HepG2 (cell line): ENCODE measurements around the gene SIGLEC10. TPM values are rescaled to one million over a fixed set of nuclear protein-coding genes. Genes with fewer than 3 reads are reported as not detected.
A peak's percentile ranks its signal among the peaks of the same experiment; 100 is the strongest.

Source experiments
- ELF4 ChIP-seq: sonication (generic); formaldehyde crosslinking; IDR thresholded peaks from 2 replicates; pipeline ENCODE4 v1.5.0; 2020; ENCODE audit warnings: missing genetic modification reagents, mild to moderate bottlenecking, moderate library complexity, borderline replicate concordance
- ESRRA ChIP-seq: sonication (generic); formaldehyde crosslinking; IDR thresholded peaks from 2 replicates; pipeline ENCODE4 v1.5.1; 2020; ENCODE audit warnings: mild to moderate bottlenecking, low read depth, missing genetic modification reagents
- FOSL1 ChIP-seq: sonication (generic); formaldehyde crosslinking; IDR thresholded peaks from 2 replicates; pipeline ENCODE4 v1.9.0; 2021; ENCODE audit warnings: missing genetic modification reagents, borderline replicate concordance
- LCORL ChIP-seq, 2 experiments: fragments of 450-650 bp in 1 of 2; sonication (generic) in 1 of 2; formaldehyde crosslinking in 1 of 2; IDR thresholded peaks; 2 replicates each; pipeline versions ENCODE4 v1.5.0 to v1.6.1; 2017 to 2020; ENCODE audit warnings: antibody characterized with exemption in 1 of 2, missing genetic modification reagents in 1 of 2
- MBD4 ChIP-seq: IDR thresholded peaks from 2 replicates; pipeline ENCODE4 v1.6.1; 2012; ENCODE audit warnings: low read length, inconsistent platforms, borderline replicate concordance
- NFIB ChIP-seq: sonication (generic); formaldehyde crosslinking; IDR thresholded peaks from 2 replicates; pipeline ENCODE4 v1.9.0; 2021; ENCODE audit warnings: missing genetic modification reagents, mild to moderate bottlenecking, borderline replicate concordance
- NFYC ChIP-seq: IDR thresholded peaks from 2 replicates; pipeline ENCODE4 v1.6.1; 2016; ENCODE audit warnings: missing genetic modification reagents, missing compliant biosample characterization
- NKX3-1 ChIP-seq: sonication (generic); formaldehyde crosslinking; IDR thresholded peaks from 2 replicates; pipeline ENCODE4 v1.5.0; 2020; ENCODE audit warnings: missing genetic modification reagents
- PHB2 ChIP-seq: fragments of 450-650 bp; IDR thresholded peaks from 2 replicates; pipeline ENCODE4 v1.6.1; 2018; ENCODE audit not compliant: partially characterized antibody
- PHF21A ChIP-seq: sonication (generic); formaldehyde crosslinking; IDR thresholded peaks from 2 replicates; pipeline ENCODE4 v1.5.0; 2020; ENCODE audit warnings: mild to moderate bottlenecking, missing genetic modification reagents
- SPEN ChIP-seq: sonication (generic); formaldehyde crosslinking; IDR thresholded peaks from 2 replicates; pipeline ENCODE4 v1.5.1; 2020; ENCODE audit warnings: low read depth, mild to moderate bottlenecking, missing genetic modification reagents
- STAT6 ChIP-seq: sonication (generic); formaldehyde crosslinking; IDR thresholded peaks from 2 replicates; pipeline ENCODE4 v1.4.0; 2020; ENCODE audit warnings: missing genetic modification reagents, mild to moderate bottlenecking, borderline replicate concordance
- TIGD3 ChIP-seq: sonication (generic); formaldehyde crosslinking; IDR thresholded peaks from 2 replicates; pipeline ENCODE4 v1.5.1; 2020; ENCODE audit warnings: mild to moderate bottlenecking, missing genetic modification reagents, borderline replicate concordance
- ZEB1 ChIP-seq: IDR thresholded peaks from 2 replicates; pipeline ENCODE4 v1.6.1; 2012; ENCODE audit warnings: mild to moderate bottlenecking, low read depth, inconsistent platforms; ENCODE audit not compliant: insufficient replicate concordance
- ZNF180 ChIP-seq: sonication (generic); formaldehyde crosslinking; IDR thresholded peaks from 2 replicates; pipeline ENCODE4 v1.4.0; 2020; ENCODE audit warnings: low read depth, missing genetic modification reagents, borderline replicate concordance
- ZNF251 ChIP-seq: sonication (generic); formaldehyde crosslinking; IDR thresholded peaks from 2 replicates; pipeline ENCODE4 v1.9.0; 2021; ENCODE audit warnings: mild to moderate bottlenecking, missing genetic modification reagents
- ZNF326 ChIP-seq: sonication (generic); formaldehyde crosslinking; IDR thresholded peaks from 2 replicates; pipeline ENCODE4 v1.4.0; 2020; ENCODE audit warnings: missing genetic modification reagents, borderline replicate concordance
- ZNF570 ChIP-seq: sonication (generic); formaldehyde crosslinking; IDR thresholded peaks from 2 replicates; pipeline ENCODE4 v1.4.0; 2020; ENCODE audit warnings: mild to moderate bottlenecking, missing genetic modification reagents, borderline replicate concordance
- ZNF766 ChIP-seq: sonication (generic); formaldehyde crosslinking; IDR thresholded peaks from 2 replicates; pipeline ENCODE4 v1.5.0; 2020; ENCODE audit warnings: missing genetic modification reagents, borderline replicate concordance
- ZNF841 ChIP-seq: sonication (generic); formaldehyde crosslinking; IDR thresholded peaks from 2 replicates; pipeline ENCODE4 v1.8.1; 2023; ENCODE audit warnings: missing genetic modification reagents, borderline replicate concordance
- polyA plus RNA-seq, 8 experiments: library from polyadenylated mRNA; depleted of rRNA in 3 of 8; stranded (reverse) in 7 of 8; unstranded in 1 of 8; fragments of >200 nt; fragmentation: Illumina TruSeq in 4 of 8; extraction: Trizol in 4 of 8; gene quantifications; 2 replicates each; pipeline versions ENCODE4 v1.2.1 to v1.2.3, GENCODE V29; 2011 to 2016; ENCODE audit warnings: low read depth in 4 of 8, missing spikeins in 1 of 8, mixed read lengths in 1 of 8; ENCODE audit not compliant: insufficient read depth in 1 of 8
- total RNA-seq, 5 experiments: library from RNA; depleted of rRNA; stranded (reverse); fragments of >200 nt; fragmentation: Illumina TruSeq; extraction: Trizol; gene quantifications; 2 replicates each; pipeline ENCODE4 v1.2.3, GENCODE V29; 2016; ENCODE audit warnings: low read depth in 1 of 5
- TF ChIP-seq, protein P1 (sequence below): sonication (generic); formaldehyde crosslinking; IDR thresholded peaks from 2 replicates; pipeline ENCODE4 v1.4.0; 2020; ENCODE audit warnings: mild to moderate bottlenecking, missing genetic modification reagents
- TF ChIP-seq, protein P2 (sequence below): IDR thresholded peaks from 2 replicates; pipeline ENCODE4 v1.6.1; 2016; ENCODE audit warnings: control low read depth

SIGLEC10 gene
- total and polyA plus RNA-seq, 2 of the 13 experiments (the other 11 are each of a cell fraction or from before 2014, with no cell fraction given) = not detected

GRCh38 chr19:51422053-51422448 lies 4.6 kb upstream of the SIGLEC10 start (continued):
- TF ChIP-seq ZNF326 (no peak), MBD4 (no peak), SPEN (CRISPR knock-in tag) (peak; percentile 77), NFYC (CRISPR knock-in tag) (peak; percentile 48), ZEB1 (no peak), TIGD3 (CRISPR knock-in tag) (peak; percentile 96; the same call in 1 of the 2 replicates), ZNF251 (peak; percentile 96), PHF21A (0 out of 2 replicates have a peak, but pooled peaks have one; percentile 34), ESRRA (CRISPR knock-in tag) (0 out of 2 replicates have a peak, but pooled peaks have one; percentile 42), LCORL (IDR thresholded peaks at IDR 0.05) (no peak), LCORL (CRISPR knock-in tag; IDR thresholded peaks at IDR 0.05) (peak; percentile 60; the same call in 1 of the 2 replicates), ELF4 (CRISPR knock-in tag) (no peak; the same call in 1 of the 2 replicates), PHB2 (no peak), NKX3-1 (peak; percentile 99), FOSL1 (CRISPR knock-in tag) (peak; percentile 57; the same call in 1 of the 2 replicates), STAT6 (CRISPR knock-in tag) (no peak), NFIB (CRISPR knock-in tag) (no peak), ZNF180 (CRISPR knock-in tag) (peak; percentile 89; the same call in 1 of the 2 replicates), ZNF841 (CRISPR knock-in tag) (no peak), ZNF570 (no peak), ZNF766 (CRISPR knock-in tag) (peak; percentile 97)
- TF ChIP-seq, protein P1, sequence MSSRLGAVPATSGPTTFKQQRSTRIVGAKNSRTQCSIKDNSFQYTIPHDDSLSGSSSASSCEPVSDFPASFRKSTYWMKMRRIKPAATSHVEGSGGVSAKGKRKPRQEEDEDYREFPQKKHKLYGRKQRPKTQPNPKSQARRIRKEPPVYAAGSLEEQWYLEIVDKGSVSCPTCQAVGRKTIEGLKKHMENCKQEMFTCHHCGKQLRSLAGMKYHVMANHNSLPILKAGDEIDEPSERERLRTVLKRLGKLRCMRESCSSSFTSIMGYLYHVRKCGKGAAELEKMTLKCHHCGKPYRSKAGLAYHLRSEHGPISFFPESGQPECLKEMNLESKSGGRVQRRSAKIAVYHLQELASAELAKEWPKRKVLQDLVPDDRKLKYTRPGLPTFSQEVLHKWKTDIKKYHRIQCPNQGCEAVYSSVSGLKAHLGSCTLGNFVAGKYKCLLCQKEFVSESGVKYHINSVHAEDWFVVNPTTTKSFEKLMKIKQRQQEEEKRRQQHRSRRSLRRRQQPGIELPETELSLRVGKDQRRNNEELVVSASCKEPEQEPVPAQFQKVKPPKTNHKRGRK (CRISPR knock-in tag) = 0 out of 2 replicates have a peak, but pooled peaks have one; percentile 34
- TF ChIP-seq, protein P2, sequence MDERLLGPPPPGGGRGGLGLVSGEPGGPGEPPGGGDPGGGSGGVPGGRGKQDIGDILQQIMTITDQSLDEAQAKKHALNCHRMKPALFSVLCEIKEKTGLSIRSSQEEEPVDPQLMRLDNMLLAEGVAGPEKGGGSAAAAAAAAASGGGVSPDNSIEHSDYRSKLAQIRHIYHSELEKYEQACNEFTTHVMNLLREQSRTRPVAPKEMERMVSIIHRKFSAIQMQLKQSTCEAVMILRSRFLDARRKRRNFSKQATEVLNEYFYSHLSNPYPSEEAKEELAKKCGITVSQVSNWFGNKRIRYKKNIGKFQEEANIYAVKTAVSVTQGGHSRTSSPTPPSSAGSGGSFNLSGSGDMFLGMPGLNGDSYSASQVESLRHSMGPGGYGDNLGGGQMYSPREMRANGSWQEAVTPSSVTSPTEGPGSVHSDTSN (CRISPR knock-in tag) = no peak
